Kidney capillary endothelial cell (primary cell): ENCODE data around the gene WDR20.
A peak's percentile ranks its signal among the peaks of the same experiment; 100 is the strongest.
"Not testable (repeated sequence)": the region's sequence is repeated elsewhere in the genome, so short reads cannot be mapped to it uniquely, and the experiment has no call there.

Experiments used
- DNase-seq: peaks from one replicate; pipeline ENCODE4 v3.0.0-alpha.2; 2018; ENCODE audit warnings: low spot score

The WDR20 gene

DNA sequence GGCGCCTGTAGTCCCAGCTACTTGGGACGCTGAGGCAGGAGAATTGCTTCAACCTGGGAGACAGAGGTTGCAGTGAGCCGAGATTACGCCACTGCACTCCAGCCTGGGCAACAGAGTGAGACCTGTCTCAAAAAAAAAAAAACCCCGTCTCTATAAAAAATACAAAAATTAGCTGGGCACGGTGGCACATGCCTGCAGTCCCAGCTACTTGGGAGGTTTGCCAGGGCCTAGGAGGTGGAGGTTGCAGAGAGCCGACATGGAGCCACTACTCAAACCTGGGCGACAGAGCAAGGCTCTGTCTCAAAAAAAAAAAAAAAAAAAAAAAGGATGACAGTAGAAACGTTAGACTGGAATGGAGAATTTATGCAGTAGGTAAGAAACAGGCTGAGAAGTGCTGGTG, 5.7 kb upstream of the WDR20 start:
- DNase-seq = not testable (repeated sequence)

DNA sequence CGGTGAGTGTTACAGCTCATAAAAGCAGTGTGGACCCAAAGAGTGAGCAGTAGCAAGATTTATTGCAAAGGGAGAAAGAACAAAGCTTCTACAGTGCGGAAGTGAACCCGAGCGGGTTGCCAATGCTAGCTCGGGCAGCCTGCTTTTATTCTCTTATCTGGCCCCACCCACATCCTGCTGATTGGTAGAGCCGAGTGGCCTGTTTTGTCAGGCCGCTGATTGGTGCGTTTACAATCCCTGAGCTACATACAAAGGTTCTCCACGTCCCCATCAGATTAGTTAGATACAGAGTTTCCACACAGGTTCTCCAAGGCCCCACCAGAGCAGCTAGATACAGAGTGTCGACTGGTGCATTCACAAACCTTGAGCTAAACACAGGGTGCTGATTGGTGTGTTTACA, 5.0 kb upstream of the WDR20 start:
- DNase-seq = not testable (repeated sequence)

DNA sequence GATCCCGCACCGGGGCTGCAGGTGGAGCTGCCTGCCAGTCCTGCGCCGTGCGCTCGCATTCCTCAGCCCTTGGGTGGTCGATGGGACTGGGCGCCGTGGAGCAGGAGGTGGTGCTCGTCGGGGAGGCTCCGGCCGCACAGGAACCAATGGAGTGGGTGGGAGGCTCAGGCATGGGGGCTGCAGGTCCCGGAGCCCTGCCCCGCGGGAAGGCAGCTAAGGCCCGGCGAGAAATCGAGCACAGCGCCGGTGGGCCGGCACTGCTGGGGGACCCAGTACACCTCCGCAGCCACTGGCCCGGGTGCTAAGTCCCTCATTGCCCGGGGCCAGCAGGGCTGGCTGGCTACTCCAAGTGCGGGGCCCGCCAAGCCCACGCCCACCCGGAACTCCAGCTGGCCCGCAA, 4.2 kb upstream of the WDR20 start:
- DNase-seq = not testable (repeated sequence)

DNA sequence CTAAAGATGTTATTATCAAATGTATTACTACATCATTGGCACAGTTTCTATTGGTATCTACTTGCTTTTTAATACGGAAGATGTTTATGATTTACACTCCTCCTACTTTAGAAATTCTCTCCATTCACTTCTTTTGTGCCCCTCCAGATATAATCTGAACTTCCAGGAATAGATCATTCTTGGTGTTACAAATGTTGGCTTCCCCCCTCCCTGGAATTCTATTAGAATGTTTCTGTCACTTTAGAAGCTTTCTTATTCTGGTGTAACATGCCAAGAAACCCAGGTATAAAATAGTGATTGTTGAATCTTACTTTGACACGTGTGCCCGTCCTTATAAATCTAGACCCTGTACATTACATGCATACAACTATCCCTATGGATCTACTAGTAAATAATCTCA, 1.2 kb upstream of the WDR20 start:
- DNase-seq = no peak

DNA sequence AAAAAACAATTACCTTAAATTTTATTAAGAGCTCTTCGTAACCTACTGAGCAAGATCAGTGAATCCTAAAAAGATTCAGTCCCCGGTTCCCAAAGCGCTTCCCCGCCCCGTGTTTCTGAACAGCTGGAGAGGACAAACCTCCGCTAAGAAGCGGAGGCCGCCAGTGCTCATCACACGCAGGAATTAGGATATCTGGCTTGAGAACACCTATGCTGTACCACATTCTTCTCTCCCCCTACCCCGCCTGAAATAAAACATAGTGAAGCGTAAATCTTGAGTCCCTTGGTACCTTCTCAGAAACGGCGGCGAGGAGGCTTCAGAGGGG, 774 bp upstream of the WDR20 start:
- DNase-seq = no peak

DNA sequence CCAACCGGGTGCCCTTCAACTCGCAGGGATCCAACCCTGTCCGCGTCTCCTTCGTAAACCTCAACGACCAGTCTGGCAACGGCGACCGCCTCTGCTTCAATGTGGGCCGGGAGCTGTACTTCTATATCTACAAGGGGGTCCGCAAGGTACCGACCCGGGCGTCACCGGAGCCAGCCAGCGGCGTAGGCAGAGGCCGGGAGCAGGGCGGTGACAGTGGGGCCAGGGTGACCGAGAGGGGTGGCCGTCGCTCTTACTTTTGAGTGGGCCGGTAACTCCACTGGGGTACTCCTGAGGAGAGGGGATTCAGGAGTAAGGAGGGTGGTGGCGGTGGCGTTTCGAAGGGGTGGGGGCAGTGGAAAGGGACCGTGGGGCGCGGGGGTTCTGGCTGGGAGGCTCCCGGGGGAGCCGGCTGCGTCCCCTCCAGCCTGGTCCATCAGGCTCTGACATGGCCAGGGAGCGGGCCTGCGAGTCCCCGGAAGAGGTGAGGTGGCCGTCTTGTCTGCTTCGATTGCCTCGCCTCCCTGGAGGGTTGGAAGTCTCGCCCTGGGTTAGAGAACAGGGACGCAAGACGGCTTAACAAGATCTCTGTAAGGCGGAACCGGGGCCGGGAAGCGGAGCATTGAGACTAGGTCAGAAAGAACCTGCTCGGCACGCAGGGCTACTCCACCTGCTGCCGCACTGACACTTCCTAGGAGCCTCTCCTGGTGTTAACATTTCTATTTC, 491 bp downstream of the WDR20 start:
- peak; percentile 10 for DNase-seq

DNA sequence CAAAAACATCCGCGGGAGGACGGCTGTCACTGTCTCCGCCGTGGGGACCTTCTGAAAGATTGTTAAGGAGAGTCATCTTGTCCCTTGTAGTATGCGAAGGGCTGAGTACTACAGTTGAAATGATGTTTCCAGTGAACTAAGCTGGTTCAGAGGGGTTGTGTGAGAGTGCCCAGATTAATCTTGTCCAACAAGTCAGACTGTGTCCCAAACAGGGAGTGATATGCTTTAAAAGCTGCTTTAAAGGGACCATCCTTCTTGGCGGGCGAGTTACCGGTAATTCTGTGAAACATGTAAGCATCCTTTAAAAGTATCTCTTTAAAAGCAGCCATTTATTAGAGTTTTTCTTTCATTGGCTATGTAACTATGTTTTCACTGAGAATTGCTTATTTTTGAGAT, 1.1 kb downstream of the WDR20 start:
- DNase-seq = no peak

DNA sequence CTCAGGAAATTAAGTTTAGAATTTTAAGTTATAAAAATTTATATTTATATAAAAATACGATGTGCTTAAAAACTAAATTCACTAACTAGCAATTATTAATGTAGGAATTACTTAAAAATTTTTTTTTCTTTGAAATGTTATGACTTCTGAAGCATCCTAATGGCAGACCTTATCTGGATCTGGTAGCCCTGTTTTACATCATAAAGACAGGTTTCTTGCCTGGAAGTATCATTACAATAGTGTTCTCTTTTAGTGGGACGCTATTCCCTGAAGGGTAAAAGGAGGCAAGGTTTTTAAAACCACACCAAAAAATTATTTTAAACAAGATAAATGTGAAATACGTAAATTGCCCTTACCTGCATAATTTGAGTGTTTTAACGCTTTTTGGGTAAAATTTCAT, 2.1 kb downstream of the WDR20 start:
- DNase-seq = no peak

DNA sequence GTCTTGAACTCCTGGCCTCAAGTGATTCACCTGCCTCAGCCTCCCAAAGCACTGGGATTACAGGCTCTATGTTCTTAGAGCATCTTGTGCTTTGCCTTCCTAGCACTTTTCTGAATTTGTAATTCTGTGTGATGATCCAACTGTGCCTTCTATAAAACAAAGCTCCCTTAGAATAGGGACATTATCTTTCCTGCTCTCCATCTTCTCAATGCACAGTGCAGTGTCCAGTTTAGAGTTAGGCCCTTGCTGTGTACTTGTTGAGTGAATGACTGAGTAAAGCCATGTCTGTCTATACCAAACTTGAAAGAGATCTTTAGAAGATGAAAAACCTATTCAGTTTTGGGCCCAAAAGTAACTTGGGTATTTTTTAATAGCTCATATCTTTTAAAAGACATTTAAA, 5.2 kb downstream of the WDR20 start:
- DNase-seq = no peak

DNA sequence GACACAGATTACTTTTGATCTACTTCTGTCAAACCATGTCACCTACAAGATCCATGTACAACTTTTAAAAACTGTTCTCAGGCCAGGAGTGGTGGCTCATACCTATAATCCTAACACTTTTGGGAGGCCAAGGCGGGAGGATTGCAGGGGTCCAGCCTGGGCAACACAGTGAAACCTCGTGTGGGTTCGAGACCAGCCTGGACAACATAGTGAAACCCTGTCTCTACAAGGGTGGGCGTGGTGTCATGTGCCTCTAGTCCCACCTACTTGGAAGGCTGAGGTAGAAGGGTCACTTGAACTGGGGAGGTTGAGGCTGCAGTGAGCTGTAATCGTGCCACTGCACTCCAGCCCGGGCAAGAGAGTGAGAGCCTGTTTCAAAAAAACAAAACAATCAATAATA, 5.7 kb downstream of the WDR20 start:
- DNase-seq = no peak

DNA sequence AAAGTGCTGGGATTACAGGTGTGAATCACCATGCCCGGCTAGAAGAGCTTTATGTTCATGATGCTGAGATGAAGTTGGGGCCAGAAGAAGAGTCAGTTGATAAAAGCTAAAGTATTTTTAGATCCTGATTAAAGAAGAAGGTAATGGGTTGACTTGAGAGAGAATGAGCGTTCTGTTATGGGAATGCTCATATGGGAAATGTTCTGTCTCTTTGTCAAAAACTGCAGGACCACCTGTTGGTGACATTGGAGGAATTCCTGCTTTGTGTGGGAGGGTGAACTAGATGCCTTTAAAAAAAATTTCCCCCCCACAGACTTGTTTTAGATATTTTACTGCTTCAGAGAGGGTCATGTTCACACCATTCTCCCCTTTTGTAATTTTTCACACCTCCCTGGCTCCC, 6.7 kb downstream of the WDR20 start:
- DNase-seq = no peak

DNA sequence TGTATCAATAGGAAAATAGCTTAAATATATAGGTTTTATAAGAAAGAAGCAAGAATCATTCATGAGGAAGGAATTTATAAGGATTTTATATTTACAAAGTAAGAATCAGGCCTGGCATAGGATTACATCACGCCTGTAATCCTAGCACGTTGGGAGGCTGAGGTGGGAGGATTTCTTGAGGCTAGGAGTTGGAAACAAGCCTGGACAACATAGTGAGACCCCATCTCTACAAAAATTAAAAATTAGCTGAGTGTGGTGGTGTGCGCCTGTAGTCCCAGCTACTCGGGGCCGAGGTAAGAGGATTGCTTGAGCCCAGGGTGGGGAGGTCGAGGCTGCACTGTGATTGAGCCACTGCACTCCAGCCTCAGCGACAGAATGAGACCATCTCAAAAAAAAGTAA, 10.4 kb downstream of the WDR20 start:
- DNase-seq = no peak

DNA sequence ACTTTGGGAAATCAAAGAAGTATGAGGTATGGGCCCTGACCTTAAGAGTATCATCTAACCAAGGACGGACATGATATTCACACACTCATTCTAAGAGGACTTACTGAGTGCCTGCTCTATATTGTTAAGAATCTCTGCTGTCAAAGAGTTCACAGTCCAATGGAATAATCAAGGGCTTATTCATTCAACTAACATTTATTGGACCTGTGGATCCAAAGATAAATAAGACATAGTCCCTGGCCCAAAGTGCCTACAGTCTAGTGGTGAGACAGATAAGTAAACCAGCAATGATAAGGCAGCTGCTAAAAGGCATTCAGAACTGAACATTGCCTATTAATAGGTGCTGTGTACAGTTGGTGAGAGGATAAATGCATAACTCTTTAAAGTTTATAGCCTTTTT, 11.0 kb downstream of the WDR20 start:
- no peak for DNase-seq

DNA sequence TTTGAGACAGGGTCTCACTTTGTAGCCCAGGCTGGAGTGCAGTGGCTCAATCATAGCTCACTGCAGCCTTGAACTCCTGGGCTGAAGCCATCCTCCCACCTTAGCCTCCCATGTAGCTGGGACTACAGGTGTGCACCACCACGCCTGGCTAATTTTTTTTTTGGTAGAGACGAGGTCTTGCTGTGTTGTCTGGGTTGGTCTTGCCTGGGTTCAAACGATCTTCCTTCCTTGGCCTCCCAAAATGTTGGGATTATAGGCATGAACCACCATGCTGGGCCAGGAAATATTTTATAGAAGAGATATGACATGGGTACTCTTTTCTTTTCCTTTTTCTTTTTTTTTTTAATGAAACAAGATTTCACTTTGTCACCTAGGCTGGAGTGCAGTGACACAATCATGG, 11.7 kb downstream of the WDR20 start:
- not testable (repeated sequence) for DNase-seq

DNA sequence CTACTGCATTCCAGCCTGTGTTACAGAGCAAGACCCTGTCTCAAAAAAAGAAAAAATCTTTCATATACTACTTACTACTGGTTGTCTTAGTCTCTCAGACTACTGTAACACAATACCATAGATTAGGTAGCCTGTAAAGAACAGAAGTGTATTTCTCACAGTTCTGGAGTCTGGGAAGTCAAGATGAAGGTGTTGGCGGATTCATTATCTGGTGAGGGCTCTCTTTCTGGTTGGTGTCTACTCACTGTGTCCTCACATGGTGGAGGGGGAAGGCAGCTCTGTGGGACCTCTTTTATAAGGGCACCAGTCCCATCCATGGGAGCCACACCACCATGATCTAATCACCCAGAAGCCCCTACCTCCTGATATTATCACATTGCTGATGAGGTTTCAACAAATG, 14.4 kb downstream of the WDR20 start:
- DNase-seq = no peak

DNA sequence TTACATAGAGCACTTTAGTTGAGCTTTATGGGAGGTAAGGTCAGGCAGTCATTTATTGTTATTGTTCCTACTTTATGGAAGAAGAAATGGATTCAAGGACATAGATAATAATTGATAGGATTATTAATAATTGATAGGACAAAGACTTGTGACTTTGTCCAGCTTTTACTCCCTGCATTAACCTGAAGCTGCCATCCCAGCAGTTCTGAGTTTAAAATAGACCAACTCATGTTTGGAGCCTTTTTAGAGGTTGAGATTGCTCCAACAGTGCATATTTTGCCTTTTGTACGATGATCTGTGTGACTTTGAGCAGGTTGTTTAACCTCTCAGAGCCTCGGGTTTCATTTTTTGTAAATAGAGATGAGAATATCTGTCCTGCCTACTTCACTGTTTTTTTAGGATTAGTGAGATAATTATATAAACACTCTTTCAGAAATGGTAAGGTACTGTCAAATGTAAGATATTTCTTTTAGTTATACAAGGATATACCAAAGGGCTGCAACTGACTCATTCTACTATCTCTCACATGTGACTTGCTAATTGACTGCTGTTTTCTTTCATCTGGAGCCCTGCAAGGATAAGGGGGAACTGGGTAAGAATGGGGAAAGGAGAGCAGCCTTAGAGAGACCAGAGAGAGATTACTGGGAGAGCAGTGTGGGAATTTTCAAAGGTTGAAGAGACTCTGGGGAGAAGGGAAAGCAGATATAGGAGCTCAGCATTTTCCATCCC, 15.3 kb downstream of the WDR20 start:
- DNase-seq = no peak

DNA sequence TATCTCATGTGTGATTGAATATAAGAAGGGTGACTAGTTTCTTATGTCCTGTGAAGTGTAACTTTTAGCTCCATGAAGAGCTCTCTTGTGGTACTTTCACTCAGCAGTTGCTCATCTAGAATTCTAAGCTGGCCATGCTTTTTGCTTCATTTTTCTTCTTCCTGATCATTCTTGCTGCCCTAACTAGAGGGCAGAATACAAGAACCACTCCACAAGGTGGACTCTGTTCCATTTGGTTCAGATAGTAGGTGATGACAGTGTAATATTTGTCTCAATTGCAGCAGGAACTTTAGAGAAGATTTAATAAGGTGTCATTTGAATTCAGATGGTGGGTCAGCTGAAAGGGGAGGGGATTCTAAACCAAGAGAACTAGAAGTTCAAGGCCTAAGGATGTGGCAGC, 17.6 kb downstream of the WDR20 start:
- DNase-seq = no peak

DNA sequence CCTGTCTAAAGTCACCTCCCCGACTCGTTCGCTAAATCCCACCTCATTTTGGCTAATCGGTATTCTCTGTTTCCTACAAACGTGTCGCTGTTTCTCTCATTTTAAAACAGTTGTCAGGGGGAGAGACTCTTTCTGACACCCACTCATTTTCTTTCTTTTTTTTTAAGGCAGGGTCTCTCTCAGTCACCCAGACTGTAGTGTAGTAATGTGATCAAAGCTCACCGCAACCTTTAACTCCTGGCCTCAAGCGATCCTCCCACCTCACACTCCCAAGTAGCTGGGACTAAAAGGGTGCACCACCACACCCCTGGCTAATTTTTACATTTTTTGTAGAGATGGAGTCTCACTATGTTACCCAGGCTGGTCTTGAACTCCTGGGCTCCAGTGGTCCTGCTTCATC, 19.1 kb downstream of the WDR20 start:
- DNase-seq = no peak

DNA sequence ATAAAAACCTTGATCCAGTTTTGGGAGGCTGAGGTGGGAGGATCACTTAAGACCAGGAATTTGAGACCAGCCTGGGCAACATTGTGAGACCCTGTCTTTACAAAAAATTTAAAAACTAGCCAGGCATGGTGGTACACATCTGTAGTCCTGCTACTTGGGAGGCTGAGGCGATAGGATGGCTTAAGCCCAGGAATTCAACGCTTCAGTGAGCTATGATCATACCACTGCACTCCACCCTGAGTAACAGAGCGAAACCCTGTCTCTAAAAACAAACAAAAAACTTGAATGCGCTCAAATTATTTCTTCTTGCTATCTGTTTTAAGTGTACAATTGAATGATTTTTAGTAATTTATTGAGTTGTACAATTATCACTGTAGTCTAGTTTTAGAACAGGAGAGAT, 20.1 kb downstream of the WDR20 start:
- no peak for DNase-seq

DNA sequence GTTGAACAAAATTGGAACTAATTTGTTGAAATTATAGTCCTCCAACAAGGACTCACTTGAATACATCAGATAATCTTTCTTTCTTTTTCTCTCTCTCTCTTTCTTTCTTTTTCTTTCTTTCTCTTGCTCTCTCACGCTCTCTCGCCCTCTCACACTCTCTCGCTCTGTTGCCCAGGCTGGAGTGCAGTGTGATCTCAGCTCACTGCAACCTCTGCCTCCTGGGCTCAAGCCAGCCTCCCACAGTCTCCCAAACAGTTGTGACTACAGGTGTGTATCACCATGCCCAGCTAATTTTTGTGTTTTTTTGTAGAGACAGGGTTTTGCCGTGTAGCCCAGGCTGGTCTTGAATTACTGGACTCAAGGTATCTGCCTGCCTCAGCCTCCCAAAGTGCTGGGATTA, 22.8 kb downstream of the WDR20 start:
- no peak for DNase-seq

DNA sequence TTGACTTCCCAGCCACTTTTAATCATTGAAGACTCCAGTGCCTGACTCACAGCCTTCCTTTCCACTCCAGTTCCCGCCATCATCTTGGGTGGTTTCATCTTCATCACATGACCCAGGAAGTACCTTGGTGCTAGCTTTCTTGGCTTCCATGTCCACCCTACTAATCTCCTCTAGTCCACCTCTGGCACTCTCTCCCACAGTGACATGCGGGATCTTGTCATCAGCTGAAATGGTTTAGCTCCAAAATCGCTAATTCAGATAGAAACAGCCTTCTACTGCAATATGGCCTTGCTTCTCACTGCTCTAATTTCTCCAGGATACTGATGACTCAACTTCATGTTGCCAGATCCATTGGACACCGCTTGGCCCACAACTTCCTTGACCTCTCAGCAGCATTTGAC, 24.5 kb downstream of the WDR20 start:
- DNase-seq = peak; percentile 26

DNA sequence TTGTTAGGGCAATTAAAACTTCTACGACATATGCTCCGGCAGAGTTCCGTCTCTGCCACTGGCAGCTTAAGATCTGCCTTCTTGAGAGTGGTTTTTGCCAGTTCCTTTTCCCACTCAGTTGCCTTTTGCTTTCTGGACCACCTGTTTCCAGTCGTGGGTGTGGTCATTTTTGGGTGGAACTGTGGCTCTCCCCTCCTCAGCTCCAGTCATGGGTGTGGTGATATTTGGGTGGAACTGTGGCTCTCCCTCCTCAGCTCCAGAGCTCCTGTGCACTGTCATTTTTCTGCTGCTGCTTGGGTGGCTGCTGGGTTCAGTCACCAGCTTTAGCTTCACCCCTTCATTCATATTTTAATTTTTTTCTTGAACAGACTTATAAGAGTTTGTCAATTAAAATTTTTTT, 25.3 kb downstream of the WDR20 start:
- no peak for DNase-seq

DNA sequence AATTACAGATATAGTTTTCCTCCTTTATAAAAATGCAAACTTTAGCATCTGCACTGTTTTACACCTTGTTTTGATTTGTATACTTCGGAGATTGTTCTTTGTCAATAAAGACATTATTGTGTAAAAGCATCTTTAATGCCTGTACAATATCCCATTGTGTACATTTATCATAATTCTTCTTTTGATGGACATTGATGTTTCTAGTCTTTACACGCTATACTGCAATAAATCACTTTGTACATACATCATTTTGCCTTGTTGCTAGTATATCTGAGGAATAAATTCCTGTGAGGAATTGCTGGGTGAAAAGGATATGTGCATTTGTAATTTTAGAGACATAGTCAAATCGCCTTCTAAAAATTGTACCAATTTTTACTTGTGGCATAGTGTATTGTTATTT, 30.4 kb downstream of the WDR20 start:
- no peak for DNase-seq
